ENCODE data around the gene SNRPA.

SNRPA gene

DNA sequence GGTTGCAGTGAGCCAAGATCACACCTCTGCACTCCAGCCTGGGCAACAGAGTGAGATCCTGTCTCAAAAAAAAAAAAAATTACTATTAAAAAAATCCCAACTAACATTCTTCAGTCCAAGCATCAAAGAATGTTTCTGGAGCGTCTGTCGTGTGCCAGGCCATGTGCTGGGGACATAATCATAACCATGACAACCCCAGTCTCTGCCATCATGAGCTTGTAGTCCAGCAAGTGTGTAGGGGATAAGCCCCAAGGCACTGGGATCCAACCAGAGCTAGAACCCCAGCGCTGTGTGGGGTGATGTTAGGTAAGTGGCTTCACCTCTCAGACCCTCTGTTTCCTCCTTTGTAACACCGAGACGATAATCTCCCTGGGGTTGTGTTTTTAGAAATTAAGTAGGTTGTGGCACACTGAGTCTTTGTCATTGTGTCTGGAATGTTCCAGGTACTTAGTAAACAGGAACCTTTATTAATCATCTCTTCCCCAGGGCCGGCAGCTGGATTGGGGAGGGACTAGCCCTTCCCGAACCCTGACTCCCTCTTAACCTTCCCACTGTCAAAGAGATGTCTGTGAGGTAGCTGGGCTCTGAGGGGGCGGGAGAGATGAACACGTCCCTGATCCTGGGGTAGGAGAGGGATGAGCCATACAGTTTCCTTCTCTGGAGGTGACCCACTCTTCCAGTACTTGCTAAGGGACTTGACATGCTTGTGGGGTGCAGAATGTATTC, 28.9 kb upstream of the SNRPA start:
- no peak for ATAC-seq (ENCODE audit: insufficient read depth, low read depth)
- Histone ChIP-seq H3K27ac (ENCODE audit: low read length) (no peak overlapping the region), H3K4me2 (ENCODE audit: insufficient read depth, low read length) (0 out of 2 replicates have a peak overlapping the region, but pooled peaks have one; percentile 5), H3K9me3 (ENCODE audit: insufficient read depth, low read length, severe bottlenecking) (no peaks in the 10 kb centered on the region), H3K4me3 (ENCODE audit: low read depth in 1 of 2, low read length in 2 of 2) (no peak overlapping the region), H3K9ac (ENCODE audit: low read depth, low read length) (no peak overlapping the region), H3K27me3 (ENCODE audit: insufficient read depth, low read length, poor library complexity) (no peaks in the 10 kb centered on the region), H4K20me1 (ENCODE audit: insufficient read depth, low read length) (peaks cover 2% of the 10 kb centered on the region; the same call in 1 of the 2 replicates), H3K36me3 (ENCODE audit: insufficient read depth, low read length) (peaks cover 32% of the 10 kb centered on the region), H3K4me1 (ENCODE audit: insufficient read depth, low read length) (peaks cover 40% of the 10 kb centered on the region), H2AFZ (ENCODE audit: low read depth, low read length) (no peak overlapping the region), H3K79me2 (ENCODE audit: insufficient read depth, low read length) (peaks cover 48% of the 10 kb centered on the region)
- no peak for TF ChIP-seq EZH2 (IDR thresholded peaks at IDR 0.05; ENCODE audit: borderline replicate concordance, low read depth, low read length, severe bottlenecking)
- no peak for DNase-seq

DNA sequence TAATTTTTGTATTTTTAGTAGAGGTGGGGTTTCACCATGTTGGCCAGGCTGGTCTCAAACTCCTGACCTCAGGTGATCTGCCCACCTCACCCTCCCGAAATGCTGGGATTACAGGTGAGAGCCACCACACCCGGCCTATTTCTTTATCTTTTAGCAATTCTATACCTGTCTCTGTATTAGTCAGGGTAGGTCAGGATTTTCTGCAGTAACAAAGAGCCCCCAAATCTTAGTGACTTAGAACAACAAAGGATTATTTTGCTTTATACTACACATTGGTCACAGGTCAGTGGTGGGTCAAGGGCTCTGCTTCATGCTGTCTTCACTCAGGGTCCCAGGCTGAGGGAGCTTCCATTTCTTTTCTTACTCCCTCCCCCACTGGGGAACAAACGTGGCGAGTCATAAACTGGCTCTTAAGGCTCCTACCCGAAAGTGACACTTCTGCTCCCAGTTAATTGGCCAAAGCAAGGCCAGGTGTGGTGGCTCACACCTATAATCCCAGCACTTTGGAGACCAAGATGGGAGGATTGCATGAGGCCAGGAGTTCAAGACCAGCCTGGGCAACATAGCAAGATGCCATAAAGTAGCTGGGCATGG, 27.2 kb upstream of the SNRPA start:
- H3K27me3 ChIP-seq (ENCODE audit: insufficient read depth, low read length, poor library complexity), result no peaks in the 10 kb centered on the region
- peaks cover 2% of the 10 kb centered on the region; the same call in 1 of the 2 replicates for H4K20me1 ChIP-seq (ENCODE audit: insufficient read depth, low read length)
- no peak overlapping the region for H3K27ac ChIP-seq (ENCODE audit: low read length)
- H3K4me2 ChIP-seq (ENCODE audit: insufficient read depth, low read length), result no peak overlapping the region
- no peak overlapping the region for H3K4me3 ChIP-seq (ENCODE audit: low read depth in 1 of 2, low read length in 2 of 2)
- H2AFZ ChIP-seq (ENCODE audit: low read depth, low read length), result no peak overlapping the region
- no peak for ATAC-seq (ENCODE audit: insufficient read depth, low read depth)
- H3K4me1 ChIP-seq (ENCODE audit: insufficient read depth, low read length), result peaks cover 24% of the 10 kb centered on the region
- H3K36me3 ChIP-seq (ENCODE audit: insufficient read depth, low read length), result peaks cover 40% of the 10 kb centered on the region
- peaks cover 32% of the 10 kb centered on the region for H3K79me2 ChIP-seq (ENCODE audit: insufficient read depth, low read length)
- no peaks in the 10 kb centered on the region for H3K9me3 ChIP-seq (ENCODE audit: insufficient read depth, low read length, severe bottlenecking)
- H3K9ac ChIP-seq (ENCODE audit: low read depth, low read length), result no peak overlapping the region
- no peak for TF ChIP-seq EZH2 (IDR thresholded peaks at IDR 0.05; ENCODE audit: borderline replicate concordance, low read depth, low read length, severe bottlenecking)
- TF ChIP-seq CTCF (IDR thresholded peaks at IDR 0.05; ENCODE audit: borderline replicate concordance, extremely low read depth, low read length, poor library complexity, severe bottlenecking), result no peak
- no peak for DNase-seq

- Histone ChIP-seq H3K4me2 (ENCODE audit: insufficient read depth, low read length) (no peak overlapping the region), H4K20me1 (ENCODE audit: insufficient read depth, low read length) (peaks cover 2% of the 10 kb centered on the region; the same call in 1 of the 2 replicates), H3K36me3 (ENCODE audit: insufficient read depth, low read length) (peaks cover 40% of the 10 kb centered on the region), H3K27me3 (ENCODE audit: insufficient read depth, low read length, poor library complexity) (no peaks in the 10 kb centered on the region), H3K79me2 (ENCODE audit: insufficient read depth, low read length) (peaks cover 26% of the 10 kb centered on the region), H3K27ac (ENCODE audit: low read length) (no peak overlapping the region), H3K9ac (ENCODE audit: low read depth, low read length) (no peak overlapping the region), H2AFZ (ENCODE audit: low read depth, low read length) (no peak overlapping the region), H3K4me1 (ENCODE audit: insufficient read depth, low read length) (peaks cover 19% of the 10 kb centered on the region), H3K9me3 (ENCODE audit: insufficient read depth, low read length, severe bottlenecking) (no peaks in the 10 kb centered on the region), H3K4me3 (ENCODE audit: low read depth in 1 of 2, low read length in 2 of 2) (no peak overlapping the region)
- DNase-seq (no peak), ATAC-seq (ENCODE audit: insufficient read depth, low read depth) (no peak)
- TF ChIP-seq CTCF (IDR thresholded peaks at IDR 0.05; ENCODE audit: borderline replicate concordance, extremely low read depth, low read length, poor library complexity, severe bottlenecking) (no peak), EZH2 (IDR thresholded peaks at IDR 0.05; ENCODE audit: borderline replicate concordance, low read depth, low read length, severe bottlenecking) (no peak)
These were observed 26.7 kb upstream of the SNRPA start for GRCh38 chr19:40724315-40724714.

DNA sequence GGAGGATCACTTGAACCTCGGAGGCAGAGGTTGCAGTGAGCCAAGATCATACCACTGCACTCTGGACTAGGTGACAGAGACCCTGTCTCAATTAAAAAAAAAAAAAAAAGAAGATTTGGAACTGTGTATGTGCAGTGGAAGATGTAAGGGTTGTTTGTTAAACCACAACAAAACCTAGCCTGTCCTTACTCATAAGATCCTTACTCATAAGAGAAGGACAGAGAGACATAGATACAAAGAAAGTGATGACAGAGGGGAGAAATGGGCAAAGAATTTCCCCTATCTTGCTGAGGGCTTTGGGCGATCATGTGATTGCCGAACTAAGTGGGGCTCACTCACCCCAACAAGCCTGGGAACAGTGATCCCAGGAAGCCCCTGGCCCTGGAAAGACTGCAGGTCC, 26.1 kb upstream of the SNRPA start:
- DNase-seq (no peak), ATAC-seq (ENCODE audit: insufficient read depth, low read depth) (no peak)
- peaks cover 40% of the 10 kb centered on the region for H3K36me3 ChIP-seq (ENCODE audit: insufficient read depth, low read length)
- no peaks in the 10 kb centered on the region for H3K27me3 ChIP-seq (ENCODE audit: insufficient read depth, low read length, poor library complexity)
- TF ChIP-seq CTCF (IDR thresholded peaks at IDR 0.05; ENCODE audit: borderline replicate concordance, extremely low read depth, low read length, poor library complexity, severe bottlenecking) (no peak), EZH2 (IDR thresholded peaks at IDR 0.05; ENCODE audit: borderline replicate concordance, low read depth, low read length, severe bottlenecking) (no peak)
- H3K9ac ChIP-seq (ENCODE audit: low read depth, low read length), result no peak overlapping the region
- no peaks in the 10 kb centered on the region for H4K20me1 ChIP-seq (ENCODE audit: insufficient read depth, low read length)
- no peak overlapping the region for H3K4me3 ChIP-seq (ENCODE audit: low read depth in 1 of 2, low read length in 2 of 2)
- no peak overlapping the region for H2AFZ ChIP-seq (ENCODE audit: low read depth, low read length)
- H3K4me1 ChIP-seq (ENCODE audit: insufficient read depth, low read length), result peaks cover 13% of the 10 kb centered on the region
- peaks cover 21% of the 10 kb centered on the region; the same call in 1 of the 2 replicates for H3K79me2 ChIP-seq (ENCODE audit: insufficient read depth, low read length)
- H3K27ac ChIP-seq (ENCODE audit: low read length), result no peak overlapping the region
- no peak overlapping the region for H3K4me2 ChIP-seq (ENCODE audit: insufficient read depth, low read length)
- no peaks in the 10 kb centered on the region for H3K9me3 ChIP-seq (ENCODE audit: insufficient read depth, low read length, severe bottlenecking)
